Sigmoid colon (tissue), 7 donors: ENCODE data around the gene CLDN6. TPM values are rescaled to one million over a fixed set of nuclear protein-coding genes. Genes with fewer than 3 reads are reported as not detected.
A peak's percentile ranks its signal among the peaks of the same experiment; 100 is the strongest.

Experiments used
- DNase-seq: peaks from one replicate; pipeline ENCODE4 v3.0.0-alpha.2; 2019
- H3K27ac ChIP-seq, 4 donors: fragments of 200-600 bp; sonication (generic); one replicate each; pipeline ENCODE4 v1.5.1; 2016 to 2019; ENCODE audit warnings: mild to moderate bottlenecking in 1 of 4
- H3K27me3 ChIP-seq, 3 donors: fragments of 200-600 bp; sonication (generic); one replicate each; pipeline ENCODE4 v1.5.1; 2019; ENCODE audit warnings: mild to moderate bottlenecking in 1 of 3
- H3K36me3 ChIP-seq, 4 donors: fragments of 200-600 bp; sonication (generic); one replicate each; pipeline ENCODE4 v1.5.1; 2016 to 2019
- H3K4me1 ChIP-seq, 4 donors: fragments of 200-600 bp; sonication (generic); one replicate each; pipeline ENCODE4 v1.5.1; 2017 to 2019
- H3K4me3 ChIP-seq, 4 donors: fragments of 200-600 bp; sonication (generic); one replicate each; pipeline ENCODE4 v1.5.1; 2017 to 2019; ENCODE audit warnings: mild to moderate bottlenecking in 2 of 4, moderate library complexity in 1 of 4
- H3K9me3 ChIP-seq, 4 donors: fragments of 200-600 bp in 3 of 4; sonication (generic) in 3 of 4; one replicate each; pipeline versions ENCODE4 v1.5.1 to v1.6.1; 2013 to 2019
- CTCF ChIP-seq, 4 experiments: fragments of 450-650 bp in 3 of 4; fragments of 200-600 bp in 1 of 4; IDR thresholded peaks; one replicate each; pipeline ENCODE4 v1.5.1; 2016 to 2019; ENCODE audit warnings: antibody characterized with exemption in 4 of 4, mild to moderate bottlenecking in 3 of 4, moderate library complexity in 2 of 4
- EP300 ChIP-seq, 4 donors: sonication (generic); formaldehyde crosslinking; IDR thresholded peaks; one replicate each; pipeline ENCODE4 v1.6.1; 2017; ENCODE audit warnings: antibody characterized with exemption in 4 of 4
- POLR2A ChIP-seq, 2 donors: fragments of 450-650 bp; IDR thresholded peaks; one replicate each; pipeline ENCODE4 v1.6.1; 2016; ENCODE audit warnings: antibody characterized with exemption in 2 of 2, mild to moderate bottlenecking in 2 of 2, moderate library complexity in 2 of 2
- POLR2AphosphoS5 ChIP-seq, 4 donors: sonication (generic); formaldehyde crosslinking; IDR thresholded peaks; one replicate each; pipeline ENCODE4 v1.6.1; 2017; ENCODE audit warnings: antibody characterized with exemption in 4 of 4
- WGBS, 2 donors: extraction: QIAGEN DNeasy Blood & Tissue Kit; methylation state at CpG; one replicate each; pipeline ENCODE4 v1.1.7; 2013; 5-methylcytosine and 5-hydroxymethylcytosine counted together
- intact Hi-C: fragments of 100-400 bp; cut with DNase I; formaldehyde crosslinking; loops from one replicate; pipeline ENCODE4 v1.15.1; 2023
- polyA plus RNA-seq, 3 donors: library from polyadenylated mRNA; stranded (reverse); fragments of 200-250 nt; gene quantifications; one replicate each; pipeline ENCODE4 v1.2.3, GENCODE V29; 2013
- total RNA-seq, 4 donors: library from RNA; depleted of rRNA; stranded (reverse); fragments of >200 nt; gene quantifications; one replicate each; pipeline ENCODE4 v1.1.0, GENCODE V29; 2016
- donor health status: healthy with polysubstance abuse.
- donor health status: Bipolar disorder and iron deficiency.
- donor health status: healthy.

Gene CLDN6
- total and polyA plus RNA-seq, 7 donors = not detected

DNA sequence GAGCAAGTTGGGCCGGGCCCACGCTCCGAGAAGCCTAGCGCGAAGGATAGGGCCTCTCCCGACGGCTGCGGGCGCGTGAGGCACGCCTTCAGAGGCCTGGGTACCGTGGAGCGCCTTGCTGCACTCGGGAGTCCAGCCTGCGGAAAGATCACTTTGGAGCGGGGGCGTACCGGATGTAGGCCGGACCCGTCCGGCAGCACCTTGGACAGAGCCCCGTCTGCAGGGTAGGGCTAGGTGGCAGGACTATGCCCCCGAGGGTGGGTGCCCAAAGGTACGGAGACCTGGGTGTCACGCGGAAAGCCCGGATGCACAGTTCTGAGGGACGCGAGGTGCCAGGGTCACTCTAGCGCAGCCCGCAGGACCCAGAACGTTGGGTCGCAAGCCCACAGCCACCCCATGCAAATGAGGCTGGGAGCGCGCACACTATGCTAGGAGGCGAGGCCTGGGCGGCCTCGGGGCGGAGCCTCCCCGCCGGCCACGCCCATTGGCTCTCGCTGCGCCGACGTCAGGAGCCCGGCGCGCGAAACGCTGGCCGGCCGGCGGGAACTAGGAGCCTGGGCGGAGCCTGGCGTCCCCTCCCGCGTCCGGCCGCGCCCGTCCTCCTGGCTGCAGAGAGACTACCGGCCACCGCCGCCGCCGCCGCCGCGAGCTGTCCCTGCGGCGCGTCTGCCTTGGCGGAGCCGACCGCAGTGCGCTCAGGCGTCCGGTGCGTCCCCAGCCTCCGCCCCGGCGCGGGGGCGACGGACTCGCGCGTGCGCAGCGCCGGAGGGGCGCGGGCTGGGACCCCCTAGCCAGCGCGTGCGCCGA lies 49.0 kb downstream of the CLDN6 start, which contains the start of gene PAQR4:
TSS of gene PAQR4 (plus strand) at position 611 of the 807 bp plus-strand sequence. CDS start 327 bp downstream, outside the sequence.
- DNase-seq = peak; percentile 89
- Histone ChIP-seq H3K27me3 (peaks cover 43 to 69% (median 61%) of the 10 kb centered on the region in 3 donors), H3K4me3 (peak within 1 kb of the TSS; percentile 33 to 82 (median 58)), H3K9me3 (no peaks in the 10 kb centered on the region), H3K36me3 (no peaks in the 10 kb centered on the region), H3K27ac (peak within 1 kb of the TSS; percentile 26 to 51 (median 37)), H3K4me1 (peaks cover 0 to 55% (median 46%) of the 10 kb centered on the region in 4 donors)
- TF ChIP-seq POLR2AphosphoS5 (IDR thresholded peaks at IDR 0.05) (no peak), CTCF (IDR thresholded peaks at IDR 0.05) (no peak), EP300 (IDR thresholded peaks at IDR 0.05) (no peak), POLR2A (IDR thresholded peaks at IDR 0.05) (no peak)
- 0 to 1% methylated on average over 98 of the region's 98 CpGs for WGBS, 2 donors
- intact Hi-C loops = loop anchor here (2.0 kb wide), 1 partner anchor 14 kb away; no protein-coding TSS in a partner anchor

- DNase-seq = no peak
- Histone ChIP-seq H3K27ac (no peak overlapping the region), H3K27me3 (peaks cover 49 to 74% (median 66%) of the 10 kb centered on the region in 3 donors), H3K4me1 (peaks cover 0 to 61% (median 52%) of the 10 kb centered on the region in 4 donors), H3K36me3 (no peaks in the 10 kb centered on the region), H3K4me3 (peak overlapping the region in 3 of 4 donors; percentile 48 to 82 (median 69)), H3K9me3 (no peaks in the 10 kb centered on the region)
- TF ChIP-seq POLR2A (IDR thresholded peaks at IDR 0.05) (no peak), EP300 (IDR thresholded peaks at IDR 0.05) (no peak), CTCF (IDR thresholded peaks at IDR 0.05) (no peak)
- intact Hi-C loops = loop anchor here (2.0 kb wide), 1 partner anchor 14 kb away; no protein-coding TSS in a partner anchor
- 4 to 15% methylated on average over 18 of the region's 18 CpGs for WGBS, 2 donors
Observed at GRCh38 chr16:2968368-2968737, 49.6 kb downstream of the CLDN6 start.

DNA sequence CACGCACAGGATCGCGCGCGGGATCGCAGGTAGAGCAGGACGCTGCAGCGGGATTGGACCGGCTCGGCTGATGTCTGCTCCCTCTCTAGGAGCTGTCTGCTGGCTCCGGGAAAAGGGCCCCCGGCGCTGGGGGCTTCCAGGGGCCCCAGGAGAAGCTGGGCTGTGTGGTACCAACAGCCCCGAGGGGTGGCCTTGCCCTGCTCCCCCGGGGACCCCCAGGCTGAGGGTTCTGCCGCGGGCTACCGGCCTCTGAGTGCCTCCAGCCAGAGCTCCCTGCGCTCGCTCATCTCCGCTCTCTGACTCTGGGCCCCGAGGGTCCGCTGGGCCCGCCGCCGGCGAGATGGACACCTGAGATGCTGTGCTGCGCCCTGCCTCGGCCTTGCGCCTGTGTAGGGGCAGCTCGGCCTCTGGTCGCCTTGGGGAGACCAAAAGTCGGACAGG lies 50.2 kb downstream of the CLDN6 start:
- H3K27me3 ChIP-seq = peaks cover 55 to 81% (median 73%) of the 10 kb centered on the region in 3 donors
- H3K4me3 ChIP-seq = no peak overlapping the region
- DNase-seq = no peak
- TF ChIP-seq POLR2AphosphoS5 (IDR thresholded peaks at IDR 0.05) (no peak), EP300 (IDR thresholded peaks at IDR 0.05) (no peak), POLR2A (IDR thresholded peaks at IDR 0.05) (no peak)
- no peak overlapping the region for H3K27ac ChIP-seq
- intact Hi-C loops = loop anchor here (2.0 kb wide), 1 partner anchor 15 kb away; no protein-coding TSS in a partner anchor
- peaks cover 0 to 67% (median 58%) of the 10 kb centered on the region in 4 donors for H3K4me1 ChIP-seq
- no peaks in the 10 kb centered on the region for H3K9me3 ChIP-seq
- WGBS, 2 donors = 59 to 68% methylated on average over 33 of the region's 33 CpGs
- H3K36me3 ChIP-seq = no peaks in the 10 kb centered on the region

GRCh38 chr16:2967211-2967631 lies 50.8 kb downstream of the CLDN6 start:
- no peaks in the 10 kb centered on the region for H3K9me3 ChIP-seq
- peaks cover 0 to 69% (median 60%) of the 10 kb centered on the region in 4 donors for H3K4me1 ChIP-seq
- no peak overlapping the region for H3K27ac ChIP-seq
- H3K27me3 ChIP-seq = peaks cover 60 to 86% (median 78%) of the 10 kb centered on the region in 3 donors
- H3K36me3 ChIP-seq = no peaks in the 10 kb centered on the region
- peak overlapping the region in 2 of 4 donors; percentile 11 to 21 for H3K4me3 ChIP-seq
- intact Hi-C loops = no loop called here
- WGBS, 2 donors = 9 to 12% methylated on average over 51 of the region's 51 CpGs
- DNase-seq = no peak
- TF ChIP-seq POLR2A (IDR thresholded peaks at IDR 0.05) (no peak), CTCF (IDR thresholded peaks at IDR 0.05) (no peak), EP300 (IDR thresholded peaks at IDR 0.05) (no peak), POLR2AphosphoS5 (IDR thresholded peaks at IDR 0.05) (no peak)

DNA sequence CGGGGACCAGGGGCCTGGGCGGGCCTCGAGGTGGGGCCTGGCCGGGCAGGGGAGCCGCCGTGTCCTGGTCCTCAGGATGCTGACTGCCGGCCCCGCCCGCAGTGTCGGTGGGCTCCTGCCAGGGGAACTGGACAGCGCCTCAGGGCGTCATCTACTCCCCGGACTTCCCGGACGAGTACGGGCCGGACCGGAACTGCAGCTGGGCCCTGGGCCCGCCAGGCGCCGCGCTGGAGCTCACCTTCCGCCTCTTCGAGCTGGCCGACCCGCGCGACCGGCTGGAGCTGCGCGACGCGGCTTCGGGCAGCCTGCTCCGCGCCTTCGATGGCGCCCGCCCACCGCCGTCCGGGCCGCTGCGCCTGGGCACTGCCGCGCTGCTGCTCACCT lies 51.2 kb downstream of the CLDN6 start:
- WGBS, 2 donors = 1 to 4% methylated on average over 46 of the region's 46 CpGs
- Histone ChIP-seq H3K4me3 (peak overlapping the region in 2 of 4 donors; percentile 11 to 21), H3K4me1 (peaks cover 0 to 69% (median 60%) of the 10 kb centered on the region in 4 donors), H3K27ac (no peak overlapping the region), H3K27me3 (peaks cover 63 to 90% (median 82%) of the 10 kb centered on the region in 3 donors), H3K36me3 (no peaks in the 10 kb centered on the region), H3K9me3 (no peaks in the 10 kb centered on the region)
- no peak for DNase-seq
- intact Hi-C loops = no loop called here
- TF ChIP-seq CTCF (IDR thresholded peaks at IDR 0.05) (no peak), POLR2AphosphoS5 (IDR thresholded peaks at IDR 0.05) (no peak), POLR2A (IDR thresholded peaks at IDR 0.05) (no peak), EP300 (IDR thresholded peaks at IDR 0.05) (no peak)
